ENCODE measurements around the gene C12orf57.
A peak's percentile ranks its signal among the peaks of the same experiment; 100 is the strongest.

The C12orf57 gene

DNA sequence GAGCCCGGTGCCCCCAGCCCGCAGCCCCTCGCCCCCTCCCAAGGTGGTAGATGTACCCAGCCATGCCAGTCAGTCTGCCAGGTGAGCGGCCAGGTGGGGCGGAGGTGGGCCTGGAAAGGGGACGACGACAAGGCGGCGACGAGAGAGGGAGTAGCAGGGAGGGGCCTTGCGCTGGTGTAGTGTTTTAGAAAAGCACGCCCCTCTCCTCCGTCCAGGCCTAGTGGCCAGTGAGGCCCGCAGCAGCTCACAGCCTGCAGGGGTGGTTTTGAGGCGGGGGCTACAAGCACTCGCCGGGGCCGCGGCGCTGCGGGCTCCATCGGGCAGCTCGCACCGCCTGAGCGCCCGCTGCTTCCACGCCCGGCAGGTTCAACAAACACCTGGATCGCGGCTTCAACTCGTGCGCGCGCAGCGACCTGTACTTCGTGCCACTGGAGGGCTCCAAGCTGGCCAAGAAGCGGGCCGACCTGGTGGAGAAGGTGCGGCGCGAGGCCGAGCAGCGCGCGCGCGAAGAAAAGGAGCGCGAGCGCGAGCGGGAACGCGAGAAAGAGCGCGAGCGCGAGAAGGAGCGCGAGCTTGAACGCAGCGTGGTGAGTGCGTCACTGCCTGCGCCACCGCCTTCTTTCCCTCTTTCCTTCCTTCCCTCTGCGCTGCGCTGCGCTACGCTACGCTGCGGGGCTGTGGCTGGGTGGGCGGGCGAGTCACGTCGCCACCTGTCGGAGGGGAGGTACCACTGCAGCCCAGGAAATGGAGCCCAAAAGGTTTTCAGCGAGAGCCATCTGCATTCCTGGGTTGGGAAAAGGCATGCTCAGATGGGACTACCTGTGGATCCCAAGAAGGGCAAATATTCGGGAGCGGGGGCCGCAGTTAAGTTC is 6.1 kb upstream of the C12orf57 start:
- DNase-seq (ENCODE audit: low read depth in 2 of 2): peak; percentile 85 to 91

DNA sequence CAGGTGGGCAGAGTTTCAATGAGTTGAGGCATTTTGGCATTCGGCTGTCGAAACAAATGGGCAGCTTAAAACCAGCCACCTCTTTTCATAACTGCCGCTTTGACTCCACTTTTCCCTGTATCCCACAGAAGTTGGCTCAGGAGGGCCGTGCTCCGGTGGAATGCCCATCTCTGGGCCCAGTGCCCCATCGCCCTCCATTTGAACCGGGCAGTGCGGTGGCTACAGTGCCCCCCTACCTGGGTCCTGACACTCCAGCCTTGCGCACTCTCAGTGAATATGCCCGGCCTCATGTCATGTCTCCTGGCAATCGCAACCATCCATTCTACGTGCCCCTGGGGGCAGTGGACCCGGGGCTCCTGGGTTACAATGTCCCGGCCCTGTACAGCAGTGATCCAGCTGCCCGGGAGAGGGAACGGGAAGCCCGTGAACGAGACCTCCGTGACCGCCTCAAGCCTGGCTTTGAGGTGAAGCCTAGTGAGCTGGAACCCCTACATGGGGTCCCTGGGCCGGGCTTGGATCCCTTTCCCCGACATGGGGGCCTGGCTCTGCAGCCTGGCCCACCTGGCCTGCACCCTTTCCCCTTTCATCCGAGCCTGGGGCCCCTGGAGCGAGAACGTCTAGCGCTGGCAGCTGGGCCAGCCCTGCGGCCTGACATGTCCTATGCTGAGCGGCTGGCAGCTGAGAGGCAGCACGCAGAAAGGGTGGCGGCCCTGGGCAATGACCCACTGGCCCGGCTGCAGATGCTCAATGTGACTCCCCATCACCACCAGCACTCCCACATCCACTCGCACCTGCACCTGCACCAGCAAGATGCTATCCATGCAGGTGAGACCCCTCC is 5.2 kb upstream of the C12orf57 start:
- no peak for DNase-seq (ENCODE audit: low read depth in 2 of 2)

GRCh38 chr12:6939191-6939540 is 4.7 kb upstream of the C12orf57 start:
- DNase-seq (ENCODE audit: low read depth in 2 of 2): no peak

- DNase-seq (ENCODE audit: low read depth in 2 of 2): no peak
Observed at GRCh38 chr12:6941267-6941666, 2.6 kb upstream of the C12orf57 start.

DNA sequence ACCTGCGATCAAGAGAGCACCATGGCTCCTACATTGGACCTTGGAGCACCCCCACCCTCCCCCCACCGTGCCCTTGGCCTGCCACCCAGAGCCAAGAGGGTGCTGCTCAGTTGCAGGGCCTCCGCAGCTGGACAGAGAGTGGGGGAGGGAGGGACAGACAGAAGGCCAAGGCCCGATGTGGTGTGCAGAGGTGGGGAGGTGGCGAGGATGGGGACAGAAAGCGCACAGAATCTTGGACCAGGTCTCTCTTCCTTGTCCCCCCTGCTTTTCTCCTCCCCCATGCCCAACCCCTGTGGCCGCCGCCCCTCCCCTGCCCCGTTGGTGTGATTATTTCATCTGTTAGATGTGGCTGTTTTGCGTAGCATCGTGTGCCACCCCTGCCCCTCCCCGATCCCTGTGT is 2.0 kb upstream of the C12orf57 start:
- DNase-seq (ENCODE audit: low read depth in 2 of 2): no peak

DNA sequence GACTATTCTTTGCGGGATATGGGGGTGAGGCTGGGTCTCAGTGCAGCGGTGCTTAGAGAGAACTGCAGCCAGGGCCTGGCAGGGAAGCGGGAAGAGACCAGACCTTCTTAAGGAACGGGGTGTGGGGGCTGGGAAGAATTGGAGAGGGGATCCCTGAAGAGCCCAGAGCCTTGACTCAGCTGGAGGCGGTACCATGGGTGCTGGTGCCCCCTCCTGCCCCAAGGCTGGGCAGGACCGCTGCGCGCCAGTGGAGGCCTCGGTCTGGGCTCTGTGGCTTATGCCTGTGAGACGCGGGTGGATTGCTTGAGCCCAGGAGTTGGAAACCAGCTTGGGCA is 1.5 kb upstream of the C12orf57 start:
- no peak for DNase-seq (ENCODE audit: low read depth in 2 of 2)

DNA sequence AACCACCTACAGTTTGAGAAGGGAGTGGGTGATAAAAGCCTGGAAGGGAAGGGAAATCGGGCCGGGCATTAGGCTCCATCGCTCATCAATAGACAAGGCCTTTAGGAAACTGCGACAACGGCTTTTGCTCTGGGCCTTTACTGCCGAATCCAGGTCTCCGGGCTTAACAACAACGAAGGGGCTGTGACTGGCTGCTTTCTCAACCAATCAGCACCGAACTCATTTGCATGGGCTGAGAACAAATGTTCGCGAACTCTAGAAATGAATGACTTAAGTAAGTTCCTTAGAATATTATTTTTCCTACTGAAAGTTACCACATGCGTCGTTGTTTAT is 467 bp upstream of the C12orf57 start:
- DNase-seq (ENCODE audit: low read depth in 2 of 2): peak in 1 of 2 donors; percentile 70

DNA sequence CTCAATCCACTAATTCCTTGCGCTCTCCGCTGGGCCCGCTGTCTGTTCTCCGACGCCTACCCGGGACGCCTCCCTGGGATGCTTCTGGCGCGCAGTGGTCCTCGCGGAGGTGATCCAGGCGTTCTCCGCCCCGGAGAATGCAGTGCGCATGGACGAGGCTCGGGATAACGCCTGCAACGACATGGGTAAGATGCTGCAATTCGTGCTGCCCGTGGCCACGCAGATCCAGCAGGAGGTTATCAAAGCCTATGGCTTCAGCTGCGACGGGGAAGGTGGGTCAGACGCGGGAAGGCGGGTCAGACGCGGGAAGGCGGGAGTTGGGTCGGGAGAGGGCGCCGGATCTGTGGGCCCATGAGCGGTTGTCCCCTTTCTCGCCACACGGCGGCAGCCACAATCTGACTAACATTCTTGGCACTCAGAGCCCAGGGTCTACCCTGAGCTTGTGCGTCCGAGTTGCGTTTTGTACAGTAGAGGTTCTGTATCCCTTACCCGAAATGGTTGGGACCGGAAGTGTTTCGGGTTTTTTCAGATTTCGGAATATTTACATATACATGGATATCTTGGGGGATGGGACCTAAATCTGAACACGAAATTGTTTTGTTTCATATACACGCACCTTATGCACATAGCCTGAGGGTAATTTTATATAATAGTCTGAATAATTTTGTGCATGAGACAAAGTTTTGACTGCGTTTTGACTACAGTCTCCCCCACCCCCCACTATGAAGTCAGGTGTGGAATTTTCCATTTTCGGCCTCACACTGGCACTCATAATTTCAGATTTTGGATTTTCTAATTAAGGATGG is 762 bp downstream of the C12orf57 start:
- peak; percentile 75 to 77 for DNase-seq (ENCODE audit: low read depth in 2 of 2)

DNA sequence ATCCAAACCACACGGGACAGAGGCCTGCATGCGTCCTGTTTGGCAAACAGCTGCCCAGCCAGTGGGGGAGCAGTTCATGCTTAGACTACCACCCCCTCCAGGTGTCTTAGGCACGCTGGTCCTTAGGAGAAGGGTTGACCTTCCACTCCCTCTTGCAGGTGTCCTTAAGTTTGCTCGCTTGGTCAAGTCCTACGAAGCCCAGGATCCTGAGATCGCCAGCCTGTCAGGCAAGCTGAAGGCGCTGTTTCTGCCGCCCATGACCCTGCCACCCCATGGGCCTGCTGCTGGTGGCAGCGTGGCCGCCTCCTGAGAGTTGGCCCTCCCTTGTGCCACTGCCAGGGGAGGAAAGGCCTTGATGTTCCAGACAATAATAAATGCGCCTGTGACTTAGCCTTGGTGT is 1.8 kb downstream of the C12orf57 start:
- DNase-seq (ENCODE audit: low read depth in 2 of 2): no peak

DNA sequence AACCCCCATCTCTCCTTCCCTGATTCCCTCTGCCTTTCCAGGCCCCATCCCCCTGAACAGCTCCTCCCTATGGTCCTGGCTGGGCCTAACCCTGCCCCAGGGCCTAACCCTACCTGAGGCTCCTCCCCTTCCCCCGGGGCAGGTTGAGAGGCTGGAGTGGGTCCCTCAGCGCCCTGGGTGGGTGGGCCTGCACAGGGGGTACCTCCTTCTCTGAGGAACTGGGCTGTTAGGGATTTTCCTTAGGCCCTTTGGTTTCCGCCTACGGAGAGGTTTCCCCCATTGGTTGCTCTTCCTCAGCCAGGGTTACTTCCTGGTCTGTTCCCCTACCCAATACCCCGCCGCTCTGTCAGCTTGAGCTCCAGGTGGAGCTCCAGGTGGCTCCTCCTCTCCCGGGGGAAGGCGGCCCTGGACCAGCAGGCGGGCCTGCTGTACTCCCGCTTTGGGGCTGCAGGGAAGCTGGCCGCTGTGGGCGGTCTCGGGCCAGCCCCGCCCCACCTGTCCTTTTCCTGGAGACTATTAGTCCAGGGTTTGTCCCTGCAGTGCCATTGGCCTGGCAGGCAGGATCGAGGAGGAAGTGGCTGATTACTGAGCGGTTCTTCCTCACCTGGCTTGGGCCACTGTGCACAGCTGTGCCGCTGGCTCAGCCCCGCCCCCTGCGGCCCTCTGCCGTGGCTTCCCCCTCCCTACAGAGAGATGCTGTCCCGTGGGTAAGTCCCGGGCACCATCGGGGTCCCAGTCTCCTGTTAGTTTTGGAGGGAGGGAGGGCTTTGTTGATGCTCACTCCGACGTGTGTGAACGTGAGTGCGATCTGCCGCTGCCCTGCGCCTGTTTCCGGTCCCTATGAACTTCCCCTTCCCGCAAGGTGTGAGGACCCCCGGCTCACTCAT is 2.5 kb downstream of the C12orf57 start:
- no peak for DNase-seq (ENCODE audit: low read depth in 2 of 2)

- DNase-seq (ENCODE audit: low read depth in 2 of 2): no peak
Observed at GRCh38 chr12:6946920-6947374, 3.1 kb downstream of the C12orf57 start.

GRCh38 chr12:6947615-6948014 is 3.8 kb downstream of the C12orf57 start:
- DNase-seq (ENCODE audit: low read depth in 2 of 2): no peak

- DNase-seq (ENCODE audit: low read depth in 2 of 2): no peak
Observed at GRCh38 chr12:6948873-6949594, 5.2 kb downstream of the C12orf57 start.

GRCh38 chr12:6950401-6950801 is 6.6 kb downstream of the C12orf57 start:
- DNase-seq (ENCODE audit: low read depth in 2 of 2): no peak

- no peak for DNase-seq (ENCODE audit: low read depth in 2 of 2)
Observed at GRCh38 chr12:6950811-6951540, 7.2 kb downstream of the C12orf57 start, which contains the start of gene PTPN6. TSS of gene PTPN6 (plus strand) at chr12:6951356. CDS start at chr12:6951513, 157 bp downstream.

DNA sequence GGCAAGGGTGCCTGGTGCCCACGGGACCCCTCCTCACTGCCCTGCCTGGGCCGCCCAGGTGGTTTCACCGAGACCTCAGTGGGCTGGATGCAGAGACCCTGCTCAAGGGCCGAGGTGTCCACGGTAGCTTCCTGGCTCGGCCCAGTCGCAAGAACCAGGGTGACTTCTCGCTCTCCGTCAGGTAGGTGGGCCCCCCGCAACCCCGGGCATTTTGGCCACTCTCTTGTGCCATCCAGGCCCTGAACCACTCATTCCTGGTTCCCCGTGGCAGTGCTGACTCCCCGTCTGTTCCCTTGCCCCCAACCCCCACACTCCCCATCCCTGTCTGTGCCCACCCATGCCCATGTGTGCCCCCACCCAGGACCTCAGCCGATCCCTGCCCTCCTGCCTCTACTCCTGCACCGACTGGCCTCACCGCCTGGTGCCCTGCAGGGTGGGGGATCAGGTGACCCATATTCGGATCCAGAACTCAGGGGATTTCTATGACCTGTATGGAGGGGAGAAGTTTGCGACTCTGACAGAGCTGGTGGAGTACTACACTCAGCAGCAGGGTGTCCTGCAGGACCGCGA is 7.8 kb downstream of the C12orf57 start:
- DNase-seq (ENCODE audit: low read depth in 2 of 2): no peak

GRCh38 chr12:6952121-6952862 is 8.5 kb downstream of the C12orf57 start:
- no peak for DNase-seq (ENCODE audit: low read depth in 2 of 2)

GRCh38 chr12:6952863-6953441 is 9.1 kb downstream of the C12orf57 start:
- DNase-seq (ENCODE audit: low read depth in 2 of 2): no peak

All from stimulated activated CD4-positive, alpha-beta T cell treated with anti-CD3 and anti-CD28 coated beads, Interleukin-1b, Interleukin-23, amount 100 ng/mL, for 4 hours (primary cell).